Measurements from ENCODE around the gene PSME1.

The PSME1 gene

GRCh38 chr14:24139272-24139934 lies 3.4 kb downstream of the PSME1 start:
- H3K27ac ChIP-seq (ENCODE audit: low read depth, low read length, severe bottlenecking): no peak overlapping the region
- H3K4me1 ChIP-seq (ENCODE audit: control insufficient read depth, insufficient read depth, low read length, poor library complexity, severe bottlenecking): peaks cover 2% of the 10 kb centered on the region
- peak overlapping the region; percentile 73 for H3K4me3 ChIP-seq (ENCODE audit: extremely low read depth, insufficient read depth, low read length, poor library complexity, severe bottlenecking)
- H3K9me3 ChIP-seq (ENCODE audit: control insufficient read depth, low read length): no peaks in the 10 kb centered on the region
- H3K36me3 ChIP-seq (ENCODE audit: control insufficient read depth, insufficient read depth, low read length): peaks cover 35% of the 10 kb centered on the region
- 100% methylated on average over 2 of the region's 9 CpGs for WGBS, 2 experiments (ENCODE audit: insufficient coverage in 2 of 2)

GRCh38 chr14:24141097-24141880 lies 5.3 kb downstream of the PSME1 start, which contains the start of gene EMC9:
Gene EMC9 (minus strand): TSS chr14:24141591. CDS start chr14:24141304, 287 bp downstream.
- H3K4me3 ChIP-seq (ENCODE audit: extremely low read depth, insufficient read depth, low read length, poor library complexity, severe bottlenecking): peak within 1 kb of the TSS; percentile 73
- no peaks in the 10 kb centered on the region for H3K9me3 ChIP-seq (ENCODE audit: control insufficient read depth, low read length)
- peaks cover 38% of the 10 kb centered on the region for H3K36me3 ChIP-seq (ENCODE audit: control insufficient read depth, insufficient read depth, low read length)
- 0% methylated on average over 64 to 65 of the region's 65 CpGs for WGBS, 2 experiments (ENCODE audit: insufficient coverage in 2 of 2)
- H3K27ac ChIP-seq (ENCODE audit: low read depth, low read length, severe bottlenecking): peak within 1 kb of the TSS; percentile 82
- peaks cover 11% of the 10 kb centered on the region for H3K4me1 ChIP-seq (ENCODE audit: control insufficient read depth, insufficient read depth, low read length, poor library complexity, severe bottlenecking)

GRCh38 chr14:24143511-24143910 lies 7.5 kb downstream of the PSME1 start:
- 100% methylated on average over 2 of the region's 2 CpGs for WGBS, 2 experiments (ENCODE audit: insufficient coverage in 2 of 2)
- no peaks in the 10 kb centered on the region for H3K9me3 ChIP-seq (ENCODE audit: control insufficient read depth, low read length)
- H3K27ac ChIP-seq (ENCODE audit: low read depth, low read length, severe bottlenecking): no peak overlapping the region
- H3K36me3 ChIP-seq (ENCODE audit: control insufficient read depth, insufficient read depth, low read length): peaks cover 31% of the 10 kb centered on the region
- peaks cover 9% of the 10 kb centered on the region for H3K4me1 ChIP-seq (ENCODE audit: control insufficient read depth, insufficient read depth, low read length, poor library complexity, severe bottlenecking)
- no peak overlapping the region for H3K4me3 ChIP-seq (ENCODE audit: extremely low read depth, insufficient read depth, low read length, poor library complexity, severe bottlenecking)

- WGBS, 2 experiments (ENCODE audit: insufficient coverage in 2 of 2): 100% methylated on average over 1 of the region's 1 CpG; no CpG with 5 or more reads in 1 of the 2 experiments
- Histone ChIP-seq H3K27ac (ENCODE audit: low read depth, low read length, severe bottlenecking) (no peak overlapping the region), H3K4me1 (ENCODE audit: control insufficient read depth, insufficient read depth, low read length, poor library complexity, severe bottlenecking) (peaks cover 9% of the 10 kb centered on the region)
Observed at GRCh38 chr14:24144451-24144850, 8.5 kb downstream of the PSME1 start.

GRCh38 chr14:24145219-24145618 lies 9.2 kb downstream of the PSME1 start:
- Histone ChIP-seq H3K36me3 (ENCODE audit: control insufficient read depth, insufficient read depth, low read length) (peaks cover 35% of the 10 kb centered on the region), H3K27ac (ENCODE audit: low read depth, low read length, severe bottlenecking) (no peak overlapping the region), H3K4me3 (ENCODE audit: extremely low read depth, insufficient read depth, low read length, poor library complexity, severe bottlenecking) (no peak overlapping the region), H3K4me1 (ENCODE audit: control insufficient read depth, insufficient read depth, low read length, poor library complexity, severe bottlenecking) (peaks cover 9% of the 10 kb centered on the region), H3K9me3 (ENCODE audit: control insufficient read depth, low read length) (no peaks in the 10 kb centered on the region)
- WGBS, 2 experiments (ENCODE audit: insufficient coverage in 2 of 2): 100% methylated on average over 2 of the region's 2 CpGs; no CpG with 5 or more reads in 1 of the 2 experiments

More at GRCh38 chr14:24144451-24144850, 8.5 kb downstream of the PSME1 start:
- H3K36me3 ChIP-seq (ENCODE audit: control insufficient read depth, insufficient read depth, low read length): peaks cover 31% of the 10 kb centered on the region
- H3K9me3 ChIP-seq (ENCODE audit: control insufficient read depth, low read length): no peaks in the 10 kb centered on the region
- no peak overlapping the region for H3K4me3 ChIP-seq (ENCODE audit: extremely low read depth, insufficient read depth, low read length, poor library complexity, severe bottlenecking)

- peaks cover 9% of the 10 kb centered on the region for H3K4me1 ChIP-seq (ENCODE audit: control insufficient read depth, insufficient read depth, low read length, poor library complexity, severe bottlenecking)
- H3K4me3 ChIP-seq (ENCODE audit: extremely low read depth, insufficient read depth, low read length, poor library complexity, severe bottlenecking): peak overlapping the region; percentile 95
- no peaks in the 10 kb centered on the region for H3K9me3 ChIP-seq (ENCODE audit: control insufficient read depth, low read length)
- H3K36me3 ChIP-seq (ENCODE audit: control insufficient read depth, insufficient read depth, low read length): peaks cover 42% of the 10 kb centered on the region
- WGBS, 2 experiments (ENCODE audit: insufficient coverage in 2 of 2): 47 to 66% methylated on average over 3 to 6 of the region's 9 CpGs
- peak overlapping the region; percentile 71 for H3K27ac ChIP-seq (ENCODE audit: low read depth, low read length, severe bottlenecking)
Observed at GRCh38 chr14:24145690-24146452, 9.9 kb downstream of the PSME1 start.

- Histone ChIP-seq H3K4me1 (ENCODE audit: control insufficient read depth, insufficient read depth, low read length, poor library complexity, severe bottlenecking) (peaks cover 9% of the 10 kb centered on the region), H3K9me3 (ENCODE audit: control insufficient read depth, low read length) (no peaks in the 10 kb centered on the region), H3K36me3 (ENCODE audit: control insufficient read depth, insufficient read depth, low read length) (peaks cover 48% of the 10 kb centered on the region), H3K27ac (ENCODE audit: low read depth, low read length, severe bottlenecking) (peak within 1 kb of the TSS; percentile 75), H3K4me3 (ENCODE audit: extremely low read depth, insufficient read depth, low read length, poor library complexity, severe bottlenecking) (peak within 1 kb of the TSS; percentile 95)
- 0 to 1% methylated on average over 13 to 15 of the region's 25 CpGs for WGBS, 2 experiments (ENCODE audit: insufficient coverage in 2 of 2)
Observed at GRCh38 chr14:24146453-24146977, 10.5 kb downstream of the PSME1 start, which contains the start of gene PSME2. Gene PSME2 (minus strand): TSS chr14:24146610. CDS start chr14:24146581, 29 bp downstream.

- Histone ChIP-seq H3K4me3 (ENCODE audit: extremely low read depth, insufficient read depth, low read length, poor library complexity, severe bottlenecking) (peak within 1 kb of the TSS; percentile 95), H3K36me3 (ENCODE audit: control insufficient read depth, insufficient read depth, low read length) (peaks cover 55% of the 10 kb centered on the region)
- WGBS, 2 experiments (ENCODE audit: insufficient coverage in 2 of 2): 0% methylated on average over 49 to 50 of the region's 57 CpGs
Observed at GRCh38 chr14:24146978-24147760, 11.2 kb downstream of the PSME1 start, which contains the start of gene RNF31. Gene RNF31 (plus strand): TSS chr14:24147498. CDS start chr14:24147699, 201 bp downstream.

GRCh38 chr14:24147761-24148428 lies 11.9 kb downstream of the PSME1 start:
- H3K27ac ChIP-seq (ENCODE audit: low read depth, low read length, severe bottlenecking): peak overlapping the region; percentile 24
- peak overlapping the region; percentile 95 for H3K4me3 ChIP-seq (ENCODE audit: extremely low read depth, insufficient read depth, low read length, poor library complexity, severe bottlenecking)
- no peaks in the 10 kb centered on the region for H3K9me3 ChIP-seq (ENCODE audit: control insufficient read depth, low read length)
- peaks cover 62% of the 10 kb centered on the region for H3K36me3 ChIP-seq (ENCODE audit: control insufficient read depth, insufficient read depth, low read length)
- peaks cover 9% of the 10 kb centered on the region for H3K4me1 ChIP-seq (ENCODE audit: control insufficient read depth, insufficient read depth, low read length, poor library complexity, severe bottlenecking)
- WGBS, 2 experiments (ENCODE audit: insufficient coverage in 2 of 2): 7 to 9% methylated on average over 29 of the region's 29 CpGs

More at GRCh38 chr14:24146978-24147760, 11.2 kb downstream of the PSME1 start, which contains the start of gene RNF31:
- Histone ChIP-seq H3K9me3 (ENCODE audit: control insufficient read depth, low read length) (no peaks in the 10 kb centered on the region), H3K4me1 (ENCODE audit: control insufficient read depth, insufficient read depth, low read length, poor library complexity, severe bottlenecking) (peaks cover 9% of the 10 kb centered on the region), H3K27ac (ENCODE audit: low read depth, low read length, severe bottlenecking) (peak within 1 kb of the TSS; percentile 75)
